Mesenchymal stem cell (in vitro differentiated cells and primary cell): Measurements from ENCODE around the gene LASP1.

Experiments used
- DNase-seq: peaks from one replicate; pipeline ENCODE4 v3.0.0-alpha.2; 2013
- H2AFZ ChIP-seq: one replicate; pipeline ENCODE4 v1.6.1; 2013; ENCODE audit warnings: low read depth, mild to moderate bottlenecking, control low read depth, inconsistent platforms, low read length, moderate library complexity
- H2AK5ac ChIP-seq: 2 replicates; pipeline ENCODE4 v1.6.1; 2013; ENCODE audit warnings: low read length, moderate library complexity, mild to moderate bottlenecking, inconsistent platforms; ENCODE audit not compliant: severe bottlenecking
- H2BK120ac ChIP-seq: one replicate; pipeline ENCODE4 v1.6.1; 2013; ENCODE audit warnings: low read depth, mild to moderate bottlenecking, inconsistent platforms, low read length, moderate library complexity
- H2BK12ac ChIP-seq, 2 experiments: one replicate each; pipeline ENCODE4 v1.6.1; 2013; ENCODE audit warnings: inconsistent platforms in 2 of 2, low read length in 2 of 2, mild to moderate bottlenecking in 2 of 2, moderate library complexity in 2 of 2, control low read depth in 1 of 2
- H2BK15ac ChIP-seq: one replicate; pipeline ENCODE4 v1.6.1; 2013; ENCODE audit warnings: mild to moderate bottlenecking, low read depth, inconsistent platforms; ENCODE audit not compliant: poor library complexity, severe bottlenecking
- H2BK5ac ChIP-seq: 2 replicates; pipeline ENCODE4 v1.6.1; 2013; ENCODE audit warnings: low read depth, mild to moderate bottlenecking, low read length, control low read depth, inconsistent platforms; ENCODE audit not compliant: poor library complexity, severe bottlenecking
- H3K14ac ChIP-seq, 2 experiments: one replicate each; pipeline ENCODE4 v1.6.1; 2013; ENCODE audit warnings: inconsistent platforms in 2 of 2, low read length in 2 of 2, control low read depth in 1 of 2, mild to moderate bottlenecking in 1 of 2, moderate library complexity in 1 of 2
- H3K18ac ChIP-seq, 2 experiments: one replicate each; pipeline ENCODE4 v1.6.1; 2013; ENCODE audit warnings: inconsistent platforms in 2 of 2, low read length in 2 of 2, control low read depth in 1 of 2, low read depth in 1 of 2, mild to moderate bottlenecking in 1 of 2
- H3K23ac ChIP-seq, 2 experiments: one replicate each; pipeline ENCODE4 v1.6.1; 2013; ENCODE audit warnings: inconsistent platforms in 2 of 2, low read length in 2 of 2, mild to moderate bottlenecking in 2 of 2, moderate library complexity in 2 of 2, control low read depth in 1 of 2
- H3K27ac ChIP-seq: 2 replicates; pipeline ENCODE4 v1.5.1; 2013; ENCODE audit warnings: mild to moderate bottlenecking, moderate library complexity, low read length, control low read depth, inconsistent platforms; ENCODE audit not compliant: poor library complexity, severe bottlenecking
- H3K27me3 ChIP-seq, 2 experiments: 2 replicates each; pipeline versions ENCODE4 v1.6.1 to v1.7.0; 2013; ENCODE audit warnings: low read length in 2 of 2, mild to moderate bottlenecking in 2 of 2, moderate library complexity in 2 of 2, control low read depth in 1 of 2, inconsistent platforms in 1 of 2; ENCODE audit not compliant: control insufficient read depth in 1 of 2, insufficient read depth in 1 of 2
- H3K36me3 ChIP-seq, 2 experiments: 2 replicates each; pipeline versions ENCODE4 v1.6.1 to v1.7.0; 2013; ENCODE audit warnings: low read length in 2 of 2, control low read depth in 1 of 2, inconsistent platforms in 1 of 2, low read depth in 1 of 2, mild to moderate bottlenecking in 1 of 2; ENCODE audit not compliant: insufficient read depth in 2 of 2, control insufficient read depth in 1 of 2
- H3K4ac ChIP-seq, 2 experiments: one replicate each; pipeline ENCODE4 v1.6.1; 2013; ENCODE audit warnings: inconsistent platforms in 2 of 2, low read length in 2 of 2, mild to moderate bottlenecking in 2 of 2, moderate library complexity in 2 of 2, control low read depth in 1 of 2, low read depth in 1 of 2
- H3K4me1 ChIP-seq: 2 replicates; pipeline ENCODE4 v1.6.1; 2013; ENCODE audit warnings: low read depth, low read length, control low read depth; ENCODE audit not compliant: control insufficient read depth, insufficient read depth
- H3K4me2 ChIP-seq: 2 replicates; pipeline ENCODE4 v1.6.1; 2013; ENCODE audit warnings: low read length, mild to moderate bottlenecking, inconsistent platforms; ENCODE audit not compliant: poor library complexity, severe bottlenecking
- H3K4me3 ChIP-seq, 2 experiments: 2 replicates each; pipeline versions ENCODE4 v1.5.1 to v1.7.0; 2013; ENCODE audit warnings: low read length in 2 of 2, mild to moderate bottlenecking in 2 of 2, control low read depth in 1 of 2, low read depth in 1 of 2; ENCODE audit not compliant: insufficient read depth in 1 of 2
- H3K79me1 ChIP-seq: replicated peaks from 2 replicates; pipeline ENCODE4 v1.6.1; 2013; ENCODE audit warnings: mild to moderate bottlenecking, control low read depth, low read length, inconsistent platforms; ENCODE audit not compliant: poor library complexity, severe bottlenecking
- H3K9ac ChIP-seq: 2 replicates; pipeline ENCODE4 v1.7.0; 2013; ENCODE audit warnings: mild to moderate bottlenecking, low read length, moderate library complexity
- H3K9me3 ChIP-seq: 2 replicates; pipeline ENCODE4 v1.7.0; 2013; ENCODE audit warnings: mild to moderate bottlenecking, low read length; ENCODE audit not compliant: control insufficient read depth
- H4K8ac ChIP-seq: one replicate; pipeline ENCODE4 v1.6.1; 2013; ENCODE audit warnings: inconsistent platforms, mild to moderate bottlenecking, low read length, moderate library complexity
- H4K91ac ChIP-seq: one replicate; pipeline ENCODE4 v1.6.1; 2013; ENCODE audit warnings: mild to moderate bottlenecking, low read length, inconsistent platforms
- WGBS: methylation state at CpG from one replicate; pipeline ENCODE4 v1.1.7; 2013; ENCODE audit warnings: mixed read lengths; 5-methylcytosine and 5-hydroxymethylcytosine counted together

Gene LASP1

DNA sequence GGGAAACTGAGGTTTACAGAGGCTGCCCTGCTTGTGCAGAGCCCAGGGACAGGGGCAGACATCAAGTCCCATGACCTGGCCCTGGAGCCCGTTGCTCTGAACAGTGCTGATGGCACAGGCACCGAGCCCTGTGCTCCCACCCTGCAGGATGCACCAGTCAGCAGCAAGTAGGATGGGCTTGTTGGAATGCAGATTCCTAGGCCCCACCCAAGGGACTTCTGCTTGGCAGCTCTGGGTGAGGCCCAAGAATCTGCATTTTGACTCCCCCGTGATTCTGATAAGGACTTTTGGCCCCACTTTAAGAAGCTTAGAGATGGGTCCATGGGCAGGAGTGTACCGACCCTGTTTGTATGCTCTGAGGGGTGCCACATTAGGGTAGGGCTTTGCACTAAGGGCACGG is 23.3 kb downstream of the LASP1 start:
- Histone ChIP-seq H3K4ac (no peak overlapping the region), H3K4me1 (peaks cover 45% of the 10 kb centered on the region), H2BK15ac (no peak overlapping the region), H3K27me3 (no peaks in the 10 kb centered on the region), H4K8ac (peak overlapping the region; percentile 22), H3K18ac (no peak overlapping the region), H2AFZ (no peak overlapping the region), H3K4me2 (no peak overlapping the region), H4K91ac (no peak overlapping the region), H3K9ac (no peak overlapping the region), H2AK5ac (no peak overlapping the region), H2BK120ac (no peak overlapping the region), H3K9me3 (no peaks in the 10 kb centered on the region), H3K14ac (peak overlapping the region in 1 of 2 experiments; percentile 8), H3K23ac (no peak overlapping the region), H2BK5ac (no peak overlapping the region), H3K27ac (peak overlapping the region; percentile 32), H2BK12ac (no peak overlapping the region), H3K36me3 (peaks cover 75 to 98% of the 10 kb centered on the region in 2 experiments), H3K4me3 (no peak overlapping the region), H3K79me1 (peaks cover 12% of the 10 kb centered on the region)
- WGBS: 95% methylated on average over 4 of the region's 5 CpGs
- no peak for DNase-seq

- Histone ChIP-seq H2BK5ac (no peak overlapping the region), H4K91ac (no peak overlapping the region), H2BK120ac (no peak overlapping the region), H3K9ac (peak overlapping the region; percentile 36), H3K27ac (peak overlapping the region; percentile 32), H3K23ac (no peak overlapping the region), H2AK5ac (no peak overlapping the region), H4K8ac (no peak overlapping the region), H2BK15ac (no peak overlapping the region), H2AFZ (no peak overlapping the region), H2BK12ac (no peak overlapping the region), H3K9me3 (no peaks in the 10 kb centered on the region), H3K14ac (no peak overlapping the region), H3K4ac (no peak overlapping the region), H3K79me1 (peaks cover 12% of the 10 kb centered on the region), H3K27me3 (no peaks in the 10 kb centered on the region), H3K18ac (no peak overlapping the region), H3K4me3 (no peak overlapping the region), H3K4me1 (peaks cover 50% of the 10 kb centered on the region), H3K4me2 (no peak overlapping the region), H3K36me3 (peaks cover 76 to 98% of the 10 kb centered on the region in 2 experiments)
- 74% methylated on average over 6 of the region's 6 CpGs for WGBS
- DNase-seq: peak; percentile 54
These were observed 23.7 kb downstream of the LASP1 start for GRCh38 chr17:38893607-38894006.

DNA sequence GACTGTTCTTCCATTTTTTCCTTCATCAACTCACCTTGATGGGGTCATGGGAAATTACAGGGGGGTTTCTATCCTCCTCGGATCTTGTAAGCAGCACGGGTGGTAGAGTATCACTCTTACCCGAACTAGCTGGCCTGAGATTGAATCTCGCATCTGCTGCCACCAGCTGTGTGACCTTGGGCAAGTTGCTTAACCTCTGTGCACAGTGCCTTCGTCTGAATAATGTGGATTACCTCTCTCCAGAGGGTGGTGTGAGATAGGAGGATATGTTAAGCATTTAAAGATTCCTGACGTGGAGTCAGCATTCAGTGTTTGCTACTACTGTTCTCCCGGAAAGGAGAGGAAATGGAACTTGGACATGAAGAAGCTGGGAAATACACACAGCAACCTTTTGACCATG is 24.4 kb downstream of the LASP1 start:
- H3K4me1 ChIP-seq: peaks cover 57% of the 10 kb centered on the region

GRCh38 chr17:38896346-38896954 is 26.6 kb downstream of the LASP1 start:
- H3K79me1 ChIP-seq: peaks cover 8% of the 10 kb centered on the region

More for the DNA sequence above, 24.4 kb downstream of the LASP1 start:
- no peaks in the 10 kb centered on the region for H3K27me3 ChIP-seq
- 79% methylated on average over 7 of the region's 7 CpGs for WGBS
- H3K9me3 ChIP-seq: no peaks in the 10 kb centered on the region
- H3K9ac ChIP-seq: no peak overlapping the region
- no peak overlapping the region for H3K4me3 ChIP-seq
- H2BK120ac ChIP-seq: no peak overlapping the region
- H3K4me2 ChIP-seq: no peak overlapping the region
- no peak overlapping the region for H2AFZ ChIP-seq
- DNase-seq: no peak
- no peak overlapping the region for H3K23ac ChIP-seq
- no peak overlapping the region for H2BK5ac ChIP-seq
- peak overlapping the region; percentile 25 for H3K27ac ChIP-seq
- H2AK5ac ChIP-seq: peak overlapping the region; percentile 5
- H3K79me1 ChIP-seq: peaks cover 12% of the 10 kb centered on the region
- H3K14ac ChIP-seq: no peak overlapping the region
- H4K91ac ChIP-seq: no peak overlapping the region
- H3K18ac ChIP-seq: no peak overlapping the region
- H3K4ac ChIP-seq: no peak overlapping the region
- no peak overlapping the region for H4K8ac ChIP-seq
- H2BK15ac ChIP-seq: no peak overlapping the region
- H3K36me3 ChIP-seq: peaks cover 76 to 99% of the 10 kb centered on the region in 2 experiments
- H2BK12ac ChIP-seq: no peak overlapping the region

More at GRCh38 chr17:38896346-38896954, 26.6 kb downstream of the LASP1 start:
- Histone ChIP-seq H3K18ac (peak overlapping the region in 1 of 2 experiments; percentile 71), H3K27me3 (no peaks in the 10 kb centered on the region), H3K9me3 (no peaks in the 10 kb centered on the region), H2BK12ac (no peak overlapping the region), H2BK120ac (no peak overlapping the region), H3K4ac (no peak overlapping the region), H3K4me1 (peaks cover 66% of the 10 kb centered on the region), H3K4me3 (no peak overlapping the region), H2BK15ac (no peak overlapping the region), H2AK5ac (no peak overlapping the region), H3K9ac (peak overlapping the region; percentile 8), H3K14ac (peak overlapping the region in 1 of 2 experiments; percentile 13), H2AFZ (no peak overlapping the region), H3K27ac (no peak overlapping the region), H3K4me2 (no peak overlapping the region), H2BK5ac (no peak overlapping the region), H4K91ac (no peak overlapping the region), H3K36me3 (peaks cover 65 to 83% of the 10 kb centered on the region in 2 experiments), H3K23ac (no peak overlapping the region), H4K8ac (no peak overlapping the region)
- WGBS: 71% methylated on average over 13 of the region's 13 CpGs
- peak; percentile 71 for DNase-seq
